Thyroid gland (tissue), 4 donors: ENCODE results near the gene KRTAP21-2. TPM values are rescaled to one million over a fixed set of nuclear protein-coding genes. Genes with fewer than 3 reads are reported as not detected.

ENCODE experiments used
- DNase-seq, 2 donors: peaks; one replicate each; pipeline ENCODE4 v3.0.0-alpha.2; 2019
- H3K27ac ChIP-seq, 3 donors: fragments of 200-600 bp; sonication (generic); 1 replicate in 2 of 3; 2 replicates in 1 of 3; pipeline ENCODE4 v1.5.1; 2016 to 2019; ENCODE audit warnings: mild to moderate bottlenecking in 1 of 3, moderate library complexity in 1 of 3
- H3K27me3 ChIP-seq: fragments of 200-600 bp; sonication (generic); one replicate; pipeline ENCODE4 v1.5.1; 2019
- H3K36me3 ChIP-seq, 2 donors: fragments of 200-600 bp; sonication (generic); one replicate each; pipeline ENCODE4 v1.5.1; 2016 to 2019
- H3K4me1 ChIP-seq, 2 donors: fragments of 200-600 bp; sonication (generic); one replicate each; pipeline ENCODE4 v1.5.1; 2017 to 2019
- H3K4me3 ChIP-seq, 3 donors: fragments of 200-600 bp; sonication (generic); replicated peaks in 1 of 3; 1 replicate in 2 of 3; 2 replicates in 1 of 3; pipeline ENCODE4 v1.5.1; 2016; ENCODE audit warnings: mild to moderate bottlenecking in 1 of 3
- H3K9me3 ChIP-seq: fragments of 200-600 bp; sonication (generic); one replicate; pipeline ENCODE4 v1.5.1; 2017
- POLR2A ChIP-seq, 2 donors: fragments of 450-650 bp; IDR thresholded peaks; one replicate each; pipeline ENCODE4 v1.6.1; 2017; ENCODE audit warnings: antibody characterized with exemption in 2 of 2, mild to moderate bottlenecking in 2 of 2, moderate library complexity in 1 of 2
- WGBS, 2 donors: methylation state at CpG; one replicate each; pipeline ENCODE4 v1.1.5; 2017; 5-methylcytosine and 5-hydroxymethylcytosine counted together
- intact Hi-C: fragments of 100-400 bp; cut with DNase I; formaldehyde crosslinking; loops from one replicate; pipeline ENCODE4 v1.15.1; 2023
- total RNA-seq, 4 donors: library from RNA; depleted of rRNA; stranded (reverse); fragments of >200 nt; gene quantifications; one replicate each; pipeline ENCODE4 v1.2.3, GENCODE V29; 2016
- TF ChIP-seq, protein P1 (sequence below), 6 experiments: fragments of 200-600 bp in 3 of 6; fragments of 450-650 bp in 3 of 6; sonication (generic) in 3 of 6; IDR thresholded peaks; one replicate each; pipeline ENCODE4 v1.5.1; 2016 to 2019; ENCODE audit warnings: antibody characterized with exemption in 6 of 6, mild to moderate bottlenecking in 2 of 6, inconsistent platforms in 1 of 6, moderate library complexity in 1 of 6

The KRTAP21-2 gene
- total RNA-seq, 4 donors from 2014 or later: not detected

DNA sequence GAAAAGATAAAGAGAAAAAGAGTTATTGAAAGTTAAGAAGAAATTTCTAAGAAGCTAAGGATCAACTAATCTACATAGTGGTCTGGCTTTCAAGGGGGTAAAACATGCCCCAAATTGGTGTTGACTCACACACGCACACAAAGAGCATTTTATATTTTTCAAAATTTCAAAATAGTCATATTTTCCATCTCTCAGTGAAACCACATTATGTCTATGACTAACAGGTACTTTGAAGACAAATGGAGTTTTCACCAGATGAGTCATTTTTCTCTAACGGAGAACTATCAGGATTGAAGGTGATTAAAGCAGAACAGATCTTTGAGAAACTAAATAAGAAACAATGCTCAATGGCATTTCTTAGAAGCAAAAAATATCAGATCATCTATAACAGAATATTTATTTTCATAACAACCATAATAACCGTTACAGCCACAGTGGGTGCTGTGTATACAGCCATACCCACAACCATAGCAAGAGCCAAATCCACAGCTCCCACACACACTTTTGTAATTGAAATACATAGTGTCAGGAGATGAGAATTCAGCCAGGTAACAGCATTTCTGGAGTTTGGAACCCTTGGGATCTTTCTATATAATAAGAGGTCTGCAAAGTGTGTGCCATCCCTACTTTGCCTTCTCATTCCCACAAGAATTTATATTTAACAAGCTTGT, 28.7 kb downstream of the KRTAP21-2 start, which contains the start of gene KRTAP21-3:
Gene KRTAP21-3 (minus strand): TSS at position 539 of the 671 bp plus-strand sequence. CDS start 18 bp downstream, at position 521.
- WGBS, 2 donors: 83 to 84% methylated on average over 3 of the region's 3 CpGs
- DNase-seq: no peak
- intact Hi-C loops: no loop called here
- Histone ChIP-seq H3K27ac (no peak within 1 kb of the TSS), H3K4me1 (no peaks in the 10 kb centered on the region), H3K4me3 (no peak within 1 kb of the TSS), H3K9me3 (no peaks in the 10 kb centered on the region), H3K27me3 (no peaks in the 10 kb centered on the region), H3K36me3 (no peaks in the 10 kb centered on the region)
- no peak for TF ChIP-seq POLR2A (IDR thresholded peaks at IDR 0.05)
- TF ChIP-seq, protein P1, sequence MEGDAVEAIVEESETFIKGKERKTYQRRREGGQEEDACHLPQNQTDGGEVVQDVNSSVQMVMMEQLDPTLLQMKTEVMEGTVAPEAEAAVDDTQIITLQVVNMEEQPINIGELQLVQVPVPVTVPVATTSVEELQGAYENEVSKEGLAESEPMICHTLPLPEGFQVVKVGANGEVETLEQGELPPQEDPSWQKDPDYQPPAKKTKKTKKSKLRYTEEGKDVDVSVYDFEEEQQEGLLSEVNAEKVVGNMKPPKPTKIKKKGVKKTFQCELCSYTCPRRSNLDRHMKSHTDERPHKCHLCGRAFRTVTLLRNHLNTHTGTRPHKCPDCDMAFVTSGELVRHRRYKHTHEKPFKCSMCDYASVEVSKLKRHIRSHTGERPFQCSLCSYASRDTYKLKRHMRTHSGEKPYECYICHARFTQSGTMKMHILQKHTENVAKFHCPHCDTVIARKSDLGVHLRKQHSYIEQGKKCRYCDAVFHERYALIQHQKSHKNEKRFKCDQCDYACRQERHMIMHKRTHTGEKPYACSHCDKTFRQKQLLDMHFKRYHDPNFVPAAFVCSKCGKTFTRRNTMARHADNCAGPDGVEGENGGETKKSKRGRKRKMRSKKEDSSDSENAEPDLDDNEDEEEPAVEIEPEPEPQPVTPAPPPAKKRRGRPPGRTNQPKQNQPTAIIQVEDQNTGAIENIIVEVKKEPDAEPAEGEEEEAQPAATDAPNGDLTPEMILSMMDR (IDR thresholded peaks at IDR 0.05): no peak

DNA sequence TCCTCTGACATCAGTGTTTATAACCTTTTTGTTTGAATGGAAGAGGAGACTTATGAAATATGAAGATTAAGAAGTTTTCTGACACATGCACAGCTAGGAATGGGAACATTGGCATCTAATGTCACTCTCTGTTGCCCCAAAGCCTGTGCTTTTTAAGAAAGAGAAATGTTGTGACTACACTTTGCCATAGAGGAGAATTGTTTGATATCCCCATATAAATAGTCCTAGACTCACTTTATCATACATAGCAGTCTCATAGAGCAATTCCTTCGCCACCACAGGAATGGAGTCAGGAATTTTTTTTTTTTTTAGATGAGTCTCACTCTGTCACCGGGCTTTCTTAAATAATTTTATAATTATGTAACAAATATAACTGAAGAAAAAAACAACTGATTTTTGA, 30.0 kb downstream of the KRTAP21-2 start:
- intact Hi-C loops: no loop called here
- DNase-seq: no peak
- no peak overlapping the region for H3K4me3 ChIP-seq
- no peaks in the 10 kb centered on the region for H3K36me3 ChIP-seq
- H3K9me3 ChIP-seq: no peaks in the 10 kb centered on the region
- H3K4me1 ChIP-seq: no peaks in the 10 kb centered on the region
- no peaks in the 10 kb centered on the region for H3K27me3 ChIP-seq
- WGBS, 2 donors: 89 to 94% methylated on average over 2 of the region's 2 CpGs
- H3K27ac ChIP-seq: no peak overlapping the region
- TF ChIP-seq POLR2A (IDR thresholded peaks at IDR 0.05): no peak
- TF ChIP-seq, protein P1 (IDR thresholded peaks at IDR 0.05): no peak

DNA sequence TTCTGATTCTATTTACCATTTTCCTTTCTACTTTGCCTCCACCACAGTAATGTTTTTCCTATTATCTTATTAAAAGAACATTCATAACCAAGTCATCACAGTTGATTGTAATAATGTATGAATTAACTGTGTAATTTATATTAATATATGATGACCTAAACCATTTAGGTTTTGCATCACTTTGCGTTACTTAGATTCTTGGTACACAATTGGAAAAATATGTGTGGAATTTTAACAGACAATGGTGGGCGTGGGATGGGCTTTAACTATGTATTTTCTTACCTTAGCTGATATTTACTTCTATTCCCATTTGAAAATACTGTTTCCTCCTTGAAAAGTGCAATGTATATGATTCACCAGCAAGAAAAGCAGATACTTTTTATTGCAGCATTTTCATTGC, 32.1 kb downstream of the KRTAP21-2 start:
- TF ChIP-seq, protein P1 (IDR thresholded peaks at IDR 0.05): no peak
- no peak for TF ChIP-seq POLR2A (IDR thresholded peaks at IDR 0.05)
- Histone ChIP-seq H3K9me3 (no peaks in the 10 kb centered on the region), H3K27ac (no peak overlapping the region), H3K36me3 (no peaks in the 10 kb centered on the region), H3K4me3 (no peak overlapping the region), H3K4me1 (no peaks in the 10 kb centered on the region), H3K27me3 (no peaks in the 10 kb centered on the region)
- no peak for DNase-seq
- 82 to 86% methylated on average over 2 of the region's 2 CpGs for whole genome bisulfite sequencing, 2 donors
- intact Hi-C loops: no loop called here

DNA sequence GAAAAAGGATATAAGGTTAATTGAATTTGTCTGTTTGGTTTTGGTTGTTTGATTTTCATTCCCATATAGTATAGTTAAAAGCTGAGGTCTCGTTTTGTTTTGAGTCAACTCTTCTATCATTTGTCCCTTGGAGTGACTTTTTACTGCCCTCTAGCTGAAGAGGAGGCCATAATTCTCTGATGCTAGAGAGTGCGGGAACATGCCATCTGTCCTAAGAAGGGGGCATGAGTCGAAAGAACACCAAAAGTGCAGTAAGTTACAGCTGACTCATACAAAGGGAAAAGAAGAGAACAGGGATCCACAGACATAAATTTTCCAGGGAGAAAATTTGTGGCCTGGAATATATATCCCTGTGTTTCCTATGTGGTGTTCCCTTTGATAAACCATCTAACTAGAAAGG, 32.6 kb downstream of the KRTAP21-2 start:
- DNase-seq: no peak
- intact Hi-C loops: no loop called here
- WGBS, 2 donors: 67 to 82% methylated on average over 3 of the region's 3 CpGs
- Histone ChIP-seq H3K27ac (no peak overlapping the region), H3K4me1 (no peaks in the 10 kb centered on the region), H3K9me3 (no peaks in the 10 kb centered on the region), H3K4me3 (no peak overlapping the region), H3K36me3 (no peaks in the 10 kb centered on the region), H3K27me3 (no peaks in the 10 kb centered on the region)
- no peak for TF ChIP-seq POLR2A (IDR thresholded peaks at IDR 0.05)
- TF ChIP-seq, protein P1 (IDR thresholded peaks at IDR 0.05): no peak

DNA sequence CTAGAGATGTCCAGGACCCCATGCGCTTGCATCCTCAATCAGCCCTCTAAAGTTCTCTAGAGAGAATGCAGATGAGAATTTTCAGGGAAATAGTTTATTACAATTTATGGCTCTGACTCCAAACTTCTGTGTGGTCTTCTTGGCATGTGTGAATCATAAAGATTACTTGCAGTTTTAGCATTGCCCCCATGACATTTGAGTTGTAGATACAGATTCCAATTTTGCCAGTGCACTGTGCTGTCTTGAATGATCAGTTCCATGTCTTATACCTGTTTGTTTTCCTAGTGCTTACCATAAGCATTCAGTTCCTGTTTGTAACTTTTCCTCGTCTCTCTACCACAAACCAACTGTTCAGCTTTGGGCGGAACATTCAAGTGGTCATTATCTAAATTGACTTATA, 33.3 kb downstream of the KRTAP21-2 start:
- Histone ChIP-seq H3K27ac (no peak overlapping the region), H3K36me3 (no peaks in the 10 kb centered on the region), H3K9me3 (no peaks in the 10 kb centered on the region), H3K4me3 (no peak overlapping the region), H3K27me3 (no peaks in the 10 kb centered on the region), H3K4me1 (no peaks in the 10 kb centered on the region)
- intact Hi-C loops: no loop called here
- WGBS, 2 donors: 82 to 85% methylated on average over 3 of the region's 3 CpGs
- no peak for DNase-seq
- no peak for TF ChIP-seq POLR2A (IDR thresholded peaks at IDR 0.05)
- TF ChIP-seq, protein P1 (IDR thresholded peaks at IDR 0.05): no peak
